Measurements from ENCODE around the gene TRAF3IP1. TPM values are rescaled to one million over a fixed set of nuclear protein-coding genes. Genes with fewer than 3 reads are reported as not detected.

The TRAF3IP1 gene
- total and polyA plus RNA-seq, 11 donors = 3.8 to 20.3 (median 12.4) TPM

GRCh38 chr2:238285653-238286082 lies 34.6 kb upstream of the TRAF3IP1 start:
- ATAC-seq = peak; percentile 4 to 11 (median 9)
- Histone ChIP-seq H3K36me3 (no peaks in the 10 kb centered on the region), H3K4me1 (peaks cover 4 to 78% (median 50%) of the 10 kb centered on the region in 12 donors), H3K9me3 (no peaks in the 10 kb centered on the region), H3K27ac (peak overlapping the region in 11 of 12 donors; percentile 71 to 98 (median 92)), H3K4me3 (peak overlapping the region in 5 of 12 donors; percentile 4 to 99 (median 96)), H3K27me3 (no peaks in the 10 kb centered on the region)
- 58 to 85% (median 70%) methylated on average over 7 of the region's 7 CpGs for WGBS, 4 donors
- DNase-seq = peak in 4 of 5 donors; percentile 66 to 80 (median 76)
- intact Hi-C loops (cut with DNase I) = loop anchor here in 1 of 10 donors (10.0 kb wide), 1 partner anchor 221 kb away; the partner anchor contains the start of gene SCLY
- TF ChIP-seq POLR2A (IDR thresholded peaks at IDR 0.05) = no peak
- no peak for TF ChIP-seq CTCF (IDR thresholded peaks at IDR 0.05)

- no peak for TF ChIP-seq POLR2A (IDR thresholded peaks at IDR 0.05)
- no peak for TF ChIP-seq CTCF (IDR thresholded peaks at IDR 0.05)
- ATAC-seq (no peak), DNase-seq (no peak)
- H3K4me3 ChIP-seq = peak overlapping the region in 5 of 12 donors; percentile 4 to 99 (median 96)
- H3K27ac ChIP-seq = peak overlapping the region; percentile 50 to 98 (median 88)
- H3K27me3 ChIP-seq = no peaks in the 10 kb centered on the region
- intact Hi-C loops (cut with DNase I) = loop anchor here in 1 of 10 donors (10.0 kb wide), 1 partner anchor 221 kb away; the partner anchor contains the start of gene SCLY
- WGBS, 4 donors = 42 to 63% (median 54%) methylated on average over 7 of the region's 7 CpGs
- peaks cover 4 to 80% (median 50%) of the 10 kb centered on the region in 12 donors for H3K4me1 ChIP-seq
- no peaks in the 10 kb centered on the region for H3K9me3 ChIP-seq
- no peaks in the 10 kb centered on the region for H3K36me3 ChIP-seq
Observed at GRCh38 chr2:238286095-238286494, 34.2 kb upstream of the TRAF3IP1 start.

GRCh38 chr2:238286551-238286950 lies 33.8 kb upstream of the TRAF3IP1 start:
- peak overlapping the region; percentile 50 to 98 (median 88) for H3K27ac ChIP-seq
- WGBS, 4 donors = 34 to 45% (median 38%) methylated on average over 6 to 7 of the region's 7 CpGs
- no peaks in the 10 kb centered on the region for H3K9me3 ChIP-seq
- DNase-seq (peak in 4 of 5 donors; percentile 66 to 74 (median 70)), ATAC-seq (peak in 3 of 4 donors; percentile 5 to 28 (median 27))
- no peaks in the 10 kb centered on the region for H3K27me3 ChIP-seq
- no peaks in the 10 kb centered on the region for H3K36me3 ChIP-seq
- TF ChIP-seq POLR2A (IDR thresholded peaks at IDR 0.05) (no peak), CTCF (IDR thresholded peaks at IDR 0.05) (no peak)
- H3K4me3 ChIP-seq = peak overlapping the region in 8 of 12 donors; percentile 63 to 99 (median 96)
- intact Hi-C loops (cut with DNase I) = loop anchor here in 1 of 10 donors (10.0 kb wide), 1 partner anchor 222 kb away; the partner anchor contains the start of gene SCLY
- peaks cover 4 to 79% (median 50%) of the 10 kb centered on the region in 12 donors for H3K4me1 ChIP-seq

- H3K27ac ChIP-seq = peak overlapping the region; percentile 50 to 98 (median 88)
- H3K4me3 ChIP-seq = peak overlapping the region in 11 of 12 donors; percentile 55 to 99 (median 89)
- intact Hi-C loops (cut with DNase I) = loop anchor here in 1 of 10 donors (10.0 kb wide), 1 partner anchor 222 kb away; the partner anchor contains the start of gene SCLY
- DNase-seq (no peak), ATAC-seq (peak in 1 of 4 donors; percentile 9)
- TF ChIP-seq POLR2A (IDR thresholded peaks at IDR 0.05) = no peak
- no peak for TF ChIP-seq CTCF (IDR thresholded peaks at IDR 0.05)
- WGBS, 4 donors = 65 to 72% (median 66%) methylated on average over 11 of the region's 11 CpGs
- no peaks in the 10 kb centered on the region for H3K36me3 ChIP-seq
- H3K27me3 ChIP-seq = no peaks in the 10 kb centered on the region
- no peaks in the 10 kb centered on the region for H3K9me3 ChIP-seq
- H3K4me1 ChIP-seq = peaks cover 4 to 73% (median 50%) of the 10 kb centered on the region in 12 donors
Observed at GRCh38 chr2:238286987-238287736, 33.2 kb upstream of the TRAF3IP1 start.
